ENCODE data around the gene ENDOU.

Gene ENDOU

GRCh38 chr12:47721431-47721973, 3.8 kb downstream of the ENDOU start:
- no peak for DNase-seq (ENCODE audit: low spot score)

- no peak for DNase-seq (ENCODE audit: low spot score)
Observed at GRCh38 chr12:47718531-47718930, 6.8 kb downstream of the ENDOU start.

- DNase-seq (ENCODE audit: low spot score): peak; percentile 57
Observed at GRCh38 chr12:47717443-47718193, 7.7 kb downstream of the ENDOU start.

GRCh38 chr12:47717046-47717442, 8.2 kb downstream of the ENDOU start:
- DNase-seq (ENCODE audit: low spot score): no peak

GRCh38 chr12:47715877-47716548, 9.3 kb downstream of the ENDOU start:
- DNase-seq (ENCODE audit: low spot score): no peak

GRCh38 chr12:47715393-47715876, 9.9 kb downstream of the ENDOU start:
- peak; percentile 90 for DNase-seq (ENCODE audit: low spot score)

- no peak for DNase-seq (ENCODE audit: low spot score)
Observed at GRCh38 chr12:47714826-47715386, 10.4 kb downstream of the ENDOU start.

- no peak for DNase-seq (ENCODE audit: low spot score)
Observed at GRCh38 chr12:47712171-47712570, 13.1 kb downstream of the ENDOU start.

DNA sequence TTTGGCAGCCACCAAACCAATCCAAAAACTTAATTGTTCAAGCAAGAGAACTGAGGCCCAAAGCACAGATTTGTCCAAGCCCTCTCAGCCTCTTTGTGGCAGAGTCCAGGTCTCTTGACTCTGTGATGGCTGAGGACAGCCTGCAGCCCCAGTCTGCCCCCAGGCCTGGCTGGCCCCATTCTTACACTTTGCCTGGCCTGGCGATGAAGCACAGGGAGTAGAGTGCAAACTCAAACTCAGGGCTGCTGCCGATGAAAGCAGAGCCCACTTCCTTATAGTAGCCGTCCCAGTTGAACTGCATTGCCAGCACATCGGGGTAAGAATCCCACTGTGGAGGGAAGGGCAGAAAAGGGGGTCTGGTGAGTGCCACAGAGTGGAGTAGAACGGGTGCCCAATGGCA, 13.8 kb downstream of the ENDOU start:
- DNase-seq (ENCODE audit: low spot score): no peak

GRCh38 chr12:47710278-47710677, 15.0 kb downstream of the ENDOU start:
- no peak for DNase-seq (ENCODE audit: low spot score)

- no peak for DNase-seq (ENCODE audit: low spot score)
Observed at GRCh38 chr12:47709671-47710070, 15.6 kb downstream of the ENDOU start.

- DNase-seq (ENCODE audit: low spot score): no peak
Observed at GRCh38 chr12:47709237-47709636, 16.1 kb downstream of the ENDOU start.

- no peak for DNase-seq (ENCODE audit: low spot score)
Observed at GRCh38 chr12:47707905-47708543, 17.3 kb downstream of the ENDOU start.

DNA sequence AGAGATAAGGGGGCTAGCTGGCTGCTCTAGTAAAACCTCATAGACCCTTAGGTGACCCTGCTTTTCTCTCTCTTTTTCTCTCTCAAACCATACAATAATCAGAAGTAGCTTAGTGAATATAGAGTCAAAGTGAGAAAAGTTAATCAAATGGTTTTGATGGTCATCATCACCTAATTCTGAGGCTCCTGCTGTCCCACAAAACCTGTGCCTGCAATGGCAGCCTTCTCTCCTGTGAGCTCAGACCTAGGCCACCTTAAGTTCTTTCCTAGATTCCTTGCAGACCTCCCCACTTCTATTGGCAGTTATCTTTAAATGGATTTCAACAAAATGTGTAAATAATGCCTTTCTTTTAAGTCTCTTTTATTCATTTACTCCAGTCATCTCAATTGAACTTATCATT, 17.9 kb downstream of the ENDOU start:
- no peak for DNase-seq (ENCODE audit: low spot score)

- peak; percentile 94 for DNase-seq (ENCODE audit: low spot score)
Observed at GRCh38 chr12:47705566-47706425, 19.5 kb downstream of the ENDOU start, which contains the start of gene RPAP3. Gene RPAP3 (minus strand): TSS chr12:47706030. CDS start chr12:47702840, 3,190 bp downstream.

DNA sequence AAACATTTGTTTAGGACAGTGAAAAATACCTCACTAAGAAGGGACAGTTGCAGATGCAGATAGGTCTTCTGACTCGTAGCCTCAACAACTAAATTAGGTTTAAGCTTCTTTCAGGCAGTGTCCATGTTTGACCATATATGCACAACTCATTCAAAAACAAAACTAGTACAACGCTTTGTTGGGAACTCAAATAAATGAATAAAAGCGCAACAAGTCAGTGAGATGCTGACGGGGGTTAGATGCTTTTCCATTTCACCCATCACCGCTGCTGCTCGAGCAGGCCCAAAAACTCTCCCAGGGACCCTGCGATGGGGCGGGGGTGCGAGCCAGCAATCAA, 20.1 kb downstream of the ENDOU start:
- DNase-seq (ENCODE audit: low spot score): no peak

GRCh38 chr12:47704719-47705118, 20.6 kb downstream of the ENDOU start:
- DNase-seq (ENCODE audit: low spot score): no peak

- DNase-seq (ENCODE audit: low spot score): no peak
Observed at GRCh38 chr12:47700263-47700662, 25.0 kb downstream of the ENDOU start.

- DNase-seq (ENCODE audit: low spot score): no peak
Observed at GRCh38 chr12:47698631-47699030, 26.7 kb downstream of the ENDOU start.

DNA sequence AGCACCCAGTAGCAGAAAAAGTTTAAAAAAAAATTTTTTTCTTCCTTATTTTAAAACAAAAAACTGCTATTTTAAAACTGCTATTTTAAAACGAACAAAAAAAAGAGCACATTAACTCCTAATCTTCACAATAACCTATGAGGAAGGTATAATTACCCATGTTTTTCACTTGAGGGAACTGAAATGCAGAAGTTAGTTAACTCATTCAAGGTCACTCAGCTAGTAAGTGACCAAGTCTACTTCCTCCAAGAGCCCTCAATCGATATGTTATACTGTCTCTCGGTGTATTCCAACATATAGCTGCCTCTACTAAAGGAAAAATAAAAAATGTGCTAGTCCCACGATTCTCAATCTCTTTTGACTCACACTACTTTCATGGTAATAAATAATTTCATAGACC, 27.2 kb downstream of the ENDOU start:
- DNase-seq (ENCODE audit: low spot score): no peak

DNA sequence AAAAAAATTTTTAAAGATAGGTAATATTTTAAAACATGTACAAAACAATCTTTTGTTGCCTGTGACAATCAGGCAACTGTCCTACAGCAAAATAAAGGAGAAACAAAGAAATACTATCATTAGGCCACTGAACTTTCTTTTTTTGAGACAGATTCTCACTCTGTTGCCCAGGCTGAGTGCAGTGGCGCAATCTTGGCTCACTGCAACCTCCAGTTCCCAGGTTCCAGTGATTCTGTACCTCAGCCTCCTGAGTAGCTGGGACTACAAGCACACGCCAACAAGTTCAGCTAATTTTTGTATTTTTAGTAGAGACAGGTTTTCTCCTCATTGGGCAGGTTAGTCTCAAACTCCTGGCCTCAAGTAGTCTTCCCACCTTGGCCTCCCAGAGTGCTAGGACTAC, 36.1 kb downstream of the ENDOU start:
- DNase-seq (ENCODE audit: low spot score): no peak

DNA sequence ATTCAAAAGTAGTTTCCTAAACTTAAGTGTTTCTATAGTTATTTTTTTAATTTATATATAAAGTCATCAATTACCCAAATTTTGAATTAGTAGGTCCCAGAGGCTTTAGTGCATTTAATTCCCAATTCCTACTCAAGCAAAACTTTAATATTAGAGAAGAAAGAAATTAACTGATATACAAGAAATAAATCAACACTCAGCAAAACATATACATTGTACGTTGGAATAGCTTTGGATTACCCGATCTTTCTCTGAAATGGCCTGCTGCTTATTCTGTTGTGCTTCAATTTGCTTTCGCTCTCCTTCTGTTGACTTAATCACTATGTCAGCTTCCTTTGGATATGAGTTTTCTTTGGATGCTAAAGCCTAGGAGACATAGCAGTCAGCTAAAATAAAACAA, 37.7 kb downstream of the ENDOU start:
- no peak for DNase-seq (ENCODE audit: low spot score)
